ENCODE measurements around the gene TMEM179.
"Not testable (repeated sequence)": the region's sequence is repeated elsewhere in the genome, so short reads cannot be mapped to it uniquely, and the experiment has no call there.

Gene TMEM179

GRCh38 chr14:104637546-104638003 lies 33.0 kb upstream of the TMEM179 start:
- DNase-seq (ENCODE audit: extremely low spot score): no peak
- TF ChIP-seq CTCF (IDR thresholded peaks at IDR 0.05; ENCODE audit: control extremely low read depth, extremely low read depth, low read depth, missing control alignments): no peak
- POLR2A ChIA-PET: no interaction called here
- CTCF ChIA-PET: no interaction called here

DNA sequence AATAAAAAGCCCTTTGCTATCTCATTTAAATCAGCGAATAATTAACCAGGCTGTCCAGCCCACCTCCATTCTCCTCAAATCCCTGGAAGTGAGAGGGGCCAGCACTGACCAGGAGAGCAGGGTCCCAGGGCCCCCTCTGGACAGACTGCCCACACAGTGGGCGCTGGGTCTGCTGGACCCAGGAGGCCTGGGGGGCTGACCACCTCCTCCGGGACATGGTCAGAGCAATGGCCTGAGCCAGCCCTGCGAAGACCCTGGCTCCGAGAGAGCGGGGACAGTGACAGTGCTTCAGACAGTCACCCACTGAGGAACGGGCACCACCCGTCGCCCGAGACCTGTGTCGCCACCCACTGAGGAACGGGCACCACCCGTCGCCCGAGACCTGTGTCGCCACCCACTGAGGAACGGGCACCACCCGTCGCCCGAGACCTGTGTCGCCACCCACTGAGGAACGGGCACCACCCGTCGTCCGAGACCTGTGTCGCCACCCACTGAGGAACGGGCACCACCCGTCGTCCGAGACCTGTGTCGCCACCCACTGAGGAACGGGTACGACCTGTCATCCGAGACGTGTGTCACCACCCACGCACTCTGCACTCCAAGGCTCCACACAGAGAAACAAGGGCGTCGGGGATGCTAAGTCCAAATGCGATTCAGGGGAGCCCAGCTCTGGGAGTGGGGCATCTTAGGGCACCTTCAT lies 32.4 kb upstream of the TMEM179 start:
- POLR2A ChIA-PET; DNase-seq (ENCODE audit: extremely low spot score); CTCF ChIA-PET: not testable (repeated sequence)

DNA sequence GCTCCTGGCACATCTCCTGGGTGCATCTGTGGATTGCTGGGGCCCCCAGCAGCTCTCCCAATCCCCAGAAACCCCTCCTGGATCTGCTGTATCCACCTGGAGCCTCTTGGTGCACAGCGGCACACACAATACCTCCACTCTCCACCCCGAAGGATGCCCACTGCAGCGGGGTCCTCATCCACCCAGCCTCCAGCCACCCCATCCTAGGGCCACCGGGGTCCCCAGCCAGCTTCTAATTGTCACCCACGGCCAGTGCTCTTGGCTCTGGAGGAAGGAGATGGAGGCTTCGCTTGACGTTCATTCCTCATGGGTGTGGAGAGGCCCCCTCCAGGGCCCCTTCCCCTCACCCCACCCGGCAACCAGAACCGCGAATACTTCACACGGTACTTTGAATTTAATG lies 31.6 kb upstream of the TMEM179 start:
- POLR2A ChIA-PET: no interaction called here
- DNase-seq (ENCODE audit: extremely low spot score): no peak
- CTCF ChIA-PET: no interaction called here
- TF ChIP-seq CTCF (IDR thresholded peaks at IDR 0.05; ENCODE audit: control extremely low read depth, extremely low read depth, low read depth, missing control alignments): no peak

- ChIA-PET CTCF (no interaction called here), POLR2A (no interaction called here)
- no peak for TF ChIP-seq CTCF (IDR thresholded peaks at IDR 0.05; ENCODE audit: control extremely low read depth, extremely low read depth, low read depth, missing control alignments)
Observed at GRCh38 chr14:104635717-104636116, 31.1 kb upstream of the TMEM179 start.

DNA sequence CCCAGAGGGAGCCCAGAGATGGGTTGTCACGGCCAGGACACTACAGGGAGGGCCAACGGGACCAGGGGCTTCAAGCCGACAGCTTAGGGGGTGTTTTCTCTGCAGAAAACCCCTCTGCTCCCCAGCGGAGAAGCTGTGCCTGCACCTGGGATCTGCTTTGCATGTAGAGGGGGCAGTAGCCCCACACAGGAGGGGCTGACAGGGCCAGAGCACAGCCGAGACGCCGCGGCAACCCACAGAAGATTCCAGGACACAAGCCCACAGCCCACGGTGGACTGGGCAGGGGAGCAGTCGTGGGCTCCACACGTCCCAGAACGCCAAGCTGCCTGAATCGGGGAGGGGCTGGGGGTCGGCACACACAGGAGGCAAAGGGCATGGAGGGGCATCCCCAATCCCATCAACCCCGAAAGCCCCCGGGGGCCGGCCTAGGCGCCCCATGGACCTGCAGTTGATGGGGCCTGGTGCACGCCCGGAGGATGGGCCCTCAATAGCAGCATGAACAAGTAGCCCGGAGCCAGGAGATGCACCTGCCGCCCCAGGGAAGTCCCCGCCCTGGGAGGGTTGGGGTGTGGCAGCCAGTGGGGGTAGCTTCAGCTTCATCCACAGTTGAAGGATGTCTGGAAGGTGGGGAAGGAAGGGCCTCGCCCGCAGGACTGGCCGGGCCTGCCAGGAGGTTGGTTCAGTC lies 30.5 kb upstream of the TMEM179 start:
- TF ChIP-seq CTCF (IDR thresholded peaks at IDR 0.05; ENCODE audit: control extremely low read depth, extremely low read depth, low read depth, missing control alignments): no peak
- no peak for DNase-seq (ENCODE audit: extremely low spot score)
- ChIA-PET POLR2A (no interaction called here), CTCF (interaction anchor here (0.9 to 1.0 kb wide), 2 partner anchors 22 to 71 kb away, joined by 3 read pairs; no protein-coding TSS in a partner anchor)

More at GRCh38 chr14:104635717-104636116, 31.1 kb upstream of the TMEM179 start:
- no peak for DNase-seq (ENCODE audit: extremely low spot score)

DNA sequence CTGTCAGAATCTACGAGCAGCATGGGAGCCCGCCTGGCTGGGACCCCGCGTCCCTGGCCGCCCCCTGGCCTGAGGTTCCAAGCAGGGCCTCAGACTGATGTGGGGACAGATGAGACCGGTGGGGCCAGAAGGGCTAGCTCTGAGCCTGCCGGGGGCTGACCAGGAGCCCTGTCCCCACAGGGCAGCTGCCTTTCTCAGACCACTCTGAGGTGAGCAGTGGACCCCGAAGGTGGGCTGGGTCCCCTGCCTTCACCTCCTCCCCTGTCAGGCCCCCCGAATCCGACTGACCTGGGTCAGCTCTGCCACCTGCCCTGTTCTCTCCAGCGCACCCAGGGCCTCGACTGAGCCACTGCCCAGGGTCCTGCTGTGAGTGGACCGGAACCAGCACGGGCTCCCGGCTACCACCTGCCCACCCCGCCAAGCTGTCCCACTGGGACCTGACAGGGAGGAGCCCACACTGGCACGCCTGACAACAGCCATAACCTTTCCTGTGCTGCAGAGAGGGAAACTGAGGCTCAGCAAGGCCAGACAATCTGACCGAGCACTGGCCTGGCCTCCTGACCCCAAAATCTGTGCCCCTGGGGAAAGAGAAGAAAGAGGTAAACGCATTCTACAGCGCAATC lies 29.7 kb upstream of the TMEM179 start:
- CTCF ChIA-PET: interaction anchor here (0.9 to 1.0 kb wide), 2 partner anchors 21 to 70 kb away, joined by 3 read pairs; no protein-coding TSS in a partner anchor
- POLR2A ChIA-PET: no interaction called here
- no peak for TF ChIP-seq CTCF (IDR thresholded peaks at IDR 0.05; ENCODE audit: control extremely low read depth, extremely low read depth, low read depth, missing control alignments)
- no peak for DNase-seq (ENCODE audit: extremely low spot score)
